Right atrium auricular region (tissue), 2 donors: ENCODE measurements around the gene ACTR1A. TPM values are rescaled to one million over a fixed set of nuclear protein-coding genes. Genes with fewer than 3 reads are reported as not detected.

Source experiments
- DNase-seq: peaks from one replicate; pipeline ENCODE4 v3.0.0-alpha.2; 2019; ENCODE audit warnings: low spot score
- H3K27ac ChIP-seq, 2 donors: fragments of 200-600 bp; sonication (generic); 1 replicate in 1 of 2; 2 replicates in 1 of 2; pipeline ENCODE4 v1.5.1; 2016 to 2019
- H3K27me3 ChIP-seq, 2 donors: fragments of 200-600 bp; sonication (generic); one replicate each; pipeline versions ENCODE4 v1.5.1 to v1.6.0; 2017 to 2019
- H3K36me3 ChIP-seq: fragments of 200-600 bp; sonication (generic); one replicate; pipeline ENCODE4 v1.5.1; 2016
- H3K4me1 ChIP-seq, 2 donors: fragments of 200-600 bp; sonication (generic); one replicate each; pipeline versions ENCODE4 v1.5.1 to v1.6.0; 2017 to 2019
- H3K4me3 ChIP-seq, 2 donors: fragments of 200-600 bp; sonication (generic); 1 replicate in 1 of 2; 2 replicates in 1 of 2; pipeline ENCODE4 v1.5.1; 2017 to 2019; ENCODE audit warnings: mild to moderate bottlenecking in 1 of 2, moderate library complexity in 1 of 2
- H3K9me3 ChIP-seq, 2 donors: fragments of 200-600 bp; sonication (generic); one replicate each; pipeline ENCODE4 v1.5.1; 2019
- microRNA counts, 2 donors: library from miRNA; unstranded; fragments of <30 nt; microRNA quantifications; one replicate each; lab custom pipeline; 2016 to 2017
- microRNA-seq, 2 donors: library from miRNA; unstranded; fragments of <30 nt; microRNA quantifications; one replicate each; pipeline ENCODE4, GENCODE V29; 2016 to 2017; ENCODE audit warnings: borderline number of aligned reads in 2 of 2, borderline replicate concordance in 1 of 2
- total RNA-seq, 2 donors: library from RNA; depleted of rRNA; stranded (reverse); fragments of >200 nt; gene quantifications; one replicate each; pipeline ENCODE4 v1.1.0, GENCODE V29; 2016
- TF ChIP-seq, protein P1 (sequence below), 2 donors: fragments of 200-600 bp; sonication (generic); IDR thresholded peaks; one replicate each; pipeline ENCODE4 v1.5.1; 2019; ENCODE audit warnings: antibody characterized with exemption in 2 of 2

ACTR1A gene
- total RNA-seq, 2 donors from 2014 or later: 107 to 124 TPM

DNA sequence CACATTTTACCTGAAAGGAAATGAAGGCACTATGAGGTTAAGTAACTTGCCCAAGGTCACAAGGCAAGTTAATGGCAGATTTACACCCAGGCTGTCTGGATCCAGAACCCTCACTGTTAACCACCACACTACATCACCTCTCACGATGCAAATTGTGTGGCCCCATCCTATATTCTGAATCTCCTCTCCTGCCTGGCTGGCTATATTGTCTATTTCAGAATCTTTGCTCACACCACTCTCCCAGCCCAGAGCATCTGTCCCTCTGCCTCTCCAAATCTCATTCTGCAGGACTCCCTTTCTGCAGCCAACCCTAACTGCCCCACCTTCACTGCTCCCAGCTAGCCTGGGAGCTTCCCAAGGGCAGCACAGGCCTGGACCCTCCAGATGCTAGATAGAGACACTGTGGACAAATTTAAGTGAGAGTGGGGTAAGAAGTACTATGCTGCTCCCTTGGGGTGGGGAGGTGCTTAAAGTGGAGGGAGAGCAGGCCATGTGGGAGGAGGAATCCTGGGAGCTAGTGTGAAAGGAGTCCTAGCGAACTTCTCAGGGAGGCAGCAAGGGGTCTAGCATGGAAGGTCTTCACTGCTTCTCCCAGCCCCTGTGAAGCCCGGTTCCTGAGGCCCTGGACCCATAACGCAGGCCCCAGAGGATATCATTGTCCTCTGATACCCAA, 70.9 kb downstream of the ACTR1A start:
- H3K9me3 ChIP-seq: no peaks in the 10 kb centered on the region
- H3K27ac ChIP-seq: peak overlapping the region; percentile 85 to 90
- H3K27me3 ChIP-seq: no peaks in the 10 kb centered on the region
- DNase-seq: no peak
- H3K4me1 ChIP-seq: peaks cover 0 to 21% of the 10 kb centered on the region in 2 donors
- peak overlapping the region; percentile 92 to 95 for H3K4me3 ChIP-seq
- H3K36me3 ChIP-seq: no peaks in the 10 kb centered on the region
- TF ChIP-seq, protein P1, sequence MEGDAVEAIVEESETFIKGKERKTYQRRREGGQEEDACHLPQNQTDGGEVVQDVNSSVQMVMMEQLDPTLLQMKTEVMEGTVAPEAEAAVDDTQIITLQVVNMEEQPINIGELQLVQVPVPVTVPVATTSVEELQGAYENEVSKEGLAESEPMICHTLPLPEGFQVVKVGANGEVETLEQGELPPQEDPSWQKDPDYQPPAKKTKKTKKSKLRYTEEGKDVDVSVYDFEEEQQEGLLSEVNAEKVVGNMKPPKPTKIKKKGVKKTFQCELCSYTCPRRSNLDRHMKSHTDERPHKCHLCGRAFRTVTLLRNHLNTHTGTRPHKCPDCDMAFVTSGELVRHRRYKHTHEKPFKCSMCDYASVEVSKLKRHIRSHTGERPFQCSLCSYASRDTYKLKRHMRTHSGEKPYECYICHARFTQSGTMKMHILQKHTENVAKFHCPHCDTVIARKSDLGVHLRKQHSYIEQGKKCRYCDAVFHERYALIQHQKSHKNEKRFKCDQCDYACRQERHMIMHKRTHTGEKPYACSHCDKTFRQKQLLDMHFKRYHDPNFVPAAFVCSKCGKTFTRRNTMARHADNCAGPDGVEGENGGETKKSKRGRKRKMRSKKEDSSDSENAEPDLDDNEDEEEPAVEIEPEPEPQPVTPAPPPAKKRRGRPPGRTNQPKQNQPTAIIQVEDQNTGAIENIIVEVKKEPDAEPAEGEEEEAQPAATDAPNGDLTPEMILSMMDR (IDR thresholded peaks at IDR 0.05): no peak

GRCh38 chr10:102429468-102429867, 73.0 kb downstream of the ACTR1A start:
- no peak overlapping the region for H3K4me3 ChIP-seq
- H3K9me3 ChIP-seq: no peaks in the 10 kb centered on the region
- no peak for DNase-seq
- peaks cover 0 to 13% of the 10 kb centered on the region in 2 donors for H3K4me1 ChIP-seq
- H3K27ac ChIP-seq: no peak overlapping the region
- H3K27me3 ChIP-seq: no peaks in the 10 kb centered on the region
- TF ChIP-seq, protein P1 (IDR thresholded peaks at IDR 0.05): no peak
- H3K36me3 ChIP-seq: peaks cover 1% of the 10 kb centered on the region

MicroRNAs within 50 kb of the gene (microRNA counts, 767-probe panel; counts per million panel counts)
- microRNA hsa-miR-146b-3p (lab: Ali Mortazavi, UCI) (0 counts per million in 2 donors), microRNA hsa-miR-146b-5p (lab: Ali Mortazavi, UCI) (0 to 845 counts per million in 2 donors)

Small RNA genes within 50 kb of the gene (microRNA-seq; reads per million reads assigned to microRNA genes)
- 1,128 to 4,920 reads per million in 2 donors for gene MIR146B

Other genes starting within 250 kb of the ACTR1A start
- 10 to 100 TPM in 1 of 2 donors, 1 to 10 TPM in 1; 7.3 to 15.6 TPM for gene NFKB2, start 107.0 kb downstream of the ACTR1A start, total RNA-seq
- 1 to 10 TPM; 2.2 to 9.7 TPM for gene PSD, start 83.9 kb downstream of the ACTR1A start, total RNA-seq
- gene FBXL15, start 81.9 kb downstream of the ACTR1A start, total RNA-seq: 10 to 100 TPM; 16.6 to 21.3 TPM
- gene CUEDC2, start 70.1 kb downstream of the ACTR1A start, total RNA-seq: 10 to 100 TPM; 79.1 to 87.1 TPM
- not detected for gene C10orf95, start 51.2 kb downstream of the ACTR1A start, total RNA-seq
- gene SUFU, start 1.3 kb upstream of the ACTR1A start, total RNA-seq: 1 to 10 TPM; 4.9 to 6.4 TPM
- gene TRIM8, start 141.8 kb upstream of the ACTR1A start, total RNA-seq: 100 to 1,000 TPM; 106 to 125 TPM
- gene ARL3, start 211.7 kb upstream of the ACTR1A start, total RNA-seq: 1 to 10 TPM; 5.7 to 6.4 TPM
- 1 to 10 TPM in 1 of 2 donors, under 1 TPM in 1; 0.59 to 2.7 TPM for gene SFXN2, start 211.9 kb upstream of the ACTR1A start, total RNA-seq
- 10 to 100 TPM; 46.1 to 94.4 TPM for gene WBP1L, start 241.2 kb upstream of the ACTR1A start, total RNA-seq